HG02588 (cell line): ENCODE results near the gene UACA.

Experiments
- ATAC-seq: cut with Tn5 transposase; IDR thresholded peaks from one replicate; pipeline ENCODE4 v1.9.1; 2021; ENCODE audit warnings: mild to moderate bottlenecking, moderate library complexity; ENCODE audit not compliant: unreplicated experiment

The UACA gene

DNA sequence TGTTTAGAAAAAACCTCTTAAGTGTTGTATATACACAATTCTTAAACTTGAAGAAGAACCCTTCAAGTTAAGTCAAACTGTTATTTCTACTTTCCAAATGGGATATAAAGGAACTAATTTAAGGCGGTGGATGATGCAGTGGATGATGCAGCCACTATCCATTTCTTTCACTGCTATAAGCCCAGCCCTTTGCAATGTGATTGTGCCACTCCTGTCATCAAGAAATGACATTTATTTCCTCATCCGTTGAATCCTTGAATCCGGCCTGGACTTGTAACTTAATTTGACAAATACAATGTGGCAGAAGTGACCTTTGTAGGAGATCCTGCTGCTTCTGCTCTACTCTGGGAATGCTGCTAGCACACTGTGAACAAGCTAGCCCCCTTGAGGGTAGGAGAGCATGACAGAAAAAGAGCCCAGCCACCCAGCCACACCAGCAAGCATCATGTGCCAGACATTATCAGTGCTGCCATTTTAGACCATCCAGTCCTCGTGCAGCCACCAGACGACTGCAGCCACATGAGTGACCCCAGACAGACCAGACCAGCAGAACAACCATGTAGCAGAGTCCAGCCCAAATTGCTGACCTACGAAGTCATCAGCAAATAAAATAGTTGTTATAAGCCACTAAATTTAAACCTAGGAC is 47.4 kb downstream of the UACA start:
- no peak for ATAC-seq

DNA sequence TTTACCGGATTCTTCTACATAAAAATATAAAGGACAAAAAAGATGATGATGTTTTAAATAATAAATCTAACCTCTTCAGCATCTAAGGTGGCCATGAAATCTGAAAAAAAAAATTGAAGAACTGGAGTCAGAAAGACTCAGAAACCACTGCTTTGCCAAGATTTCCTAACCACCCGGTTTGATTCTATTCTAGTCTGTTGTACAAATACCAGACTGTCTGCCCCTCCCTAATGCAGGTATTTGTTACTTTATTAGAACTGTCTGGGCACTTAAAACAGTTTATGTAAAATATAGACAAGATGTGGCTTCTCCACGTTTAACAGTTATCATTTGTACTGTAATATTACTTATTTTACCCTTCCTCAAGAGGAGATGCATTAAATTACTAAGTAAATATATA is 48.8 kb downstream of the UACA start:
- ATAC-seq, result no peak

DNA sequence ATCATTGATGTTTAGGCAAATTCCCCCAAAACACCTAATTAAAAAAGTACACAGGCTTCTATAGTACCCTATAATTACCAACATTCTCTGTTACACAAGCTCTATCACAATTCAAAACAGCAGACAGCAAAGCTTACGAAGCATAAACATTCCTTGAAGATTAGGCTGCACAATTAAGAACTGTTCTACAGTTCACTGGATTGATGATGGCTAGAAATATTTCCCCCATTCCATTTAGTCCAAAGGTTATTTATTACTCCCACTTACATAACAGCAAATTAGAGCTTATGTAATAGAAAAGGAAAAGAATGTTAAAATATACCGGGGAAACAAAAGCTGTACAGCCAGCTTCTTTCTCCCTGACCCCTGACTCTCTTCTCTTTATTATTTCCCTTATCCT is 49.3 kb downstream of the UACA start:
- ATAC-seq, result no peak

DNA sequence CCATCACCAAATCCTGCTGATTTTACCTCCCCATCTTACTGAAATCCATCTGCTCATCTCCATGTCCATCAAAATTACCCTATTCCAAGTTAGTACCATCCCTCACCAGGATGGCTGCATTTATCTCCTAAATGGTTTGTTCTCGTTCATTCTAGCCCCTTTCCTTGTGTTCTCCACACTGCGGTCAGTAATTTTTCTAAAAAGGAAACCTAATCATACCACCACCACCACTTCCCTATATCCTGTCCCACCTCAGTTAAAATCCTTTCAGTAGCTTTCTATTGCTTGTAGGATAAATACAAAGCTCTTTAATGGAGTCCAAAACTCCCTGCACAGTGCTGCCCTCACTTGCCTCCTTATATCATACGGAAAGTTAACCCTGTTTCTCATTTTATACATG is 51.1 kb downstream of the UACA start:
- no peak for ATAC-seq

DNA sequence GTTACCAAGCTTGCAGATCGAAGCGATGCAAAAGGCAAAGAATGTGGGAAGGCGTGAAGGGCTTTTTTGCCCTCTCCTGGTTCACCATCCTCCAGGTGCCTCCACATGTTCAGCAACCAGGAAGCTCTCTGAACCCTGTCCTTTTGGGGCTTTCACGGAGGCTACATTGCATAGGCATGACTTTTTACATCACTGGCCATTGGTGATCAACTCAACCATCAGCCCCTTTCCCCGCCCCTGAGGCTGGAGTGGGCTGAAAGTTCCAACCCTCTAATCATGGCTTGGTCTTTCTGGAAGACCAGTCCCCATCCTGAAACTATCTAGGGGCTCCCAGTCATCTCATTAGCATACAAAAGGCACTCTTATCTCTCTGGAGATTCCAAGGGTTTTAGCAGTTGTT is 52.6 kb downstream of the UACA start:
- no peak for ATAC-seq

DNA sequence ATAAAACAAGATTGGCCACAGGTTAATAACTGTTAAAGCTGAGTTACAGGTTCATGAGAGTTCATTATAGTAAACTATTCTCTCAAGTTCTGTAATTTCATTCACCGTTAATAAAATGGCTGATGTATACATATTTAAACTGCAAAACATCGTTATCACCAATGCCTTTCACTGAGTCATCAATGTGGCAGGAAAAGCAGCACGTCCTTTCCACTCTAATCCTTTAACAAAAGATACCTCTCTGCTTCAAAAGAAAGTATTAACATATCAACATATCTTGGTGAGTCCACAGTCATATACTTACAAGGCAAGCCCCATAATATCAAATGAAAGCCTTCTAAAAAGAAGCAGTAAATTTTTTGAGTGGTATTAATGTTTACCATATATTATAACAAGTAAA is 54.5 kb downstream of the UACA start:
- no peak for ATAC-seq

DNA sequence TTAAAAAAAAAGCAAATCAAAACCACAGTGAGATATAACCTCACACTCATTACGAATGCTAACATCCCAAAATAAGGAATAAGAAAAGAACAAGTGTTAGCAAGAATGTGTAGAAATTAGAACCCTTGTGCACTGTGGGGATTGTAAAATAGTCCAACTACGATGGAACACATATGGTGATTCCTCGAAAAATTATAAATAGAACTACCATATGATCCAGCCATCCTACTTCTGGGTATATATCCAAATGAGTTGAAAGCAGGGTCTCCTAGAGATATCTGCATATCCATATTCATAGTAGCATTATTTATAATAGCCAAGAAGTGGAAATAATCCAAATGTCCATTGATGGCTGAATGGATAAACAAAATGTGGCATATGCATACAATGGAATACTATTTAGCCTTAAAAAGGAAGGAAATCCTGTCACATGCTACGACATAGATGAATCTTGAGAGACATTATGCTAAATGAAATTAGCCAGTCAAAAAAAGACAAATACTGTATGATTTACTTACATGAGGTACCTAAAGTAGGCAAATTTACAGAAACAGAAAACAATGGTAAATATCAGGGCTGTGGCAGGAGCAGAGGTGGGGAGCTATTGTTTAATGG is 55.6 kb downstream of the UACA start:
- no peak for ATAC-seq

DNA sequence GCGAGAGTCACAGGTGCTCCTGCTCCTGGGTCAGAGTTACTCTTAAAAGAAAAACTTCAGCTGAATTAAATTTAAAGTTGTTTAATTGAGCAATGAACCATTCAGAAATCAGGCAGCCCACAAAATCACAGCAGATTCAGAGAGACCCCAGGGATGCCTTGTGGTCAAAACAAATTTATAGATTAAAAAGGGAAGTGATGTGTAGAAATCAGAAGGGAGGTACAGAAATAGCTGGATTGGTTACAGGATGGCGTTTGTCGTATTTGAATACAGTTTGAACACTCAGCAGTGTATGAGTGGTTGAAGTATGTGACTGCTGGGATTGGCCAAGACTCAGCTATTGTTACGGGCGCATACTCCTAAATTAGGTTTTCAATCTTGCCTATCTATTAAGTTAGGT is 58.6 kb downstream of the UACA start:
- no peak for ATAC-seq

DNA sequence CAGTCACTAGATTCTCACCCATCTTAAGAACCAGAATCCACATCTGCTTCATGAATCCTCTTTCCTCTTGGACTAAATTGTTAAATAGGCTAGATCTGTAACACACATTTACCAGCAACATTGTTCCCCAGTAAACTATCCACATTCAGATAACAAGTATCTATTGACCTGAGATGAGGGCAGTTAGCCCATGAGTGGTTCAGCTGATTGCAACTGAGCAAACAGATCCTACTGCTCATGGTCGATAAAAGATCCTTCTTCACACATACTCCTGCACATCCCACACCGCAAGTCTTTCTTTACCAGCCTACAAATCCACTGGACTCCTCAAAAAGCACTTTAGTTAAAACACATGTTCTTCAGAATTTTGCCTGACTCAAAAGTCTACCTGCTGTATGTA is 59.2 kb downstream of the UACA start:
- ATAC-seq, result no peak

DNA sequence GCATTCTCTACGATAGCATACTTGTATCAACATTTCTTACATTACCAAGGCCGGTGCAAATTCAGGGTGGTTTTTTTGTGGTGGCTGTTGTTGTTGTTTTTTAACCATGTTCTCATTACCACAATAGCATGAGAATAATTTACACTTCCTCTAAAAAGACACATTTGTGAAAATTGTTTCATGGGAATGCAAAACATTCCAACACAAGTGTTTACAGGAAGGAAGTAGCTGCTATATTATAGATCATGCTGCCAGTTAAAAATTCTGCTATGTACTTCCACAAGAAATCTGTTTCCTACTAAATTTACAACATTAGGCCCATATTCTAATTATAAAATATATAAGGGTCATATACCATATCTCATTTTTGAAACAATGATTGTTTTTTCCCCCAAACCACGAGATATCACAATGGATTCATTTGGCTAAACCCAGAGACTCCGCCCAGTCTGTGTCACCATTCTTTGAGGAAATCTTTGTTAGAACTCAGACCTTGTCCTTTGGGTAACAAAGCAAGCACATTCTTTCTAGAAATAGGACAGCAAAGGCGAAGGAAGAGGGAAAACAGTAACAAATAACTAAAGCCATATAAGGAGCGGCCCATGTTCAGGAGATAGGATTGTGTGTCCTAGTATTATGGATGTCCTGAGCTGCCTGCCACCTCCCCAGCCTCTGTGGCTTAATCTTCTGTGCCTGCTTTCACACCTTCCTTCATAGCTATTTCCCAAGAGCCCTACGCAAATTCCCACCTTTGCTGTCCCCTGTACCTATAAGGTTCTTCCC is 60.1 kb downstream of the UACA start:
- no peak for ATAC-seq

DNA sequence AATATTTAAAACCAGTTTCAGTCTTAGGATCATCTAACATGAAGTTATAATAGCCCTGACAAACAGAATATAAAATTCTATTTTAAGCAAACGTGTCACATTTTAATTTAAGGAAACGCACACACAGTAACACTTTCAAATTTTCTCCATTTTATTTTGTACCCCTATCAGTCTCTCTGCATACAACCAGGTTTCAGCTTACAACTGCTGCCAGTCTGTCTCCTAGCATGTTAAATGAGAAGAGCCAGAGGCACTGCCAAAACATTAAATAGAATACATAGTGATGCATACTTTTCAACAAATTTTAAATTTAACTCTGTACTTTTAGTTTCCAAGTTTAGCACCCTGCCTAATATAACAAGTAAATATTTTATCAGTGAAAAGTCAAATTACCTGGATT is 60.8 kb downstream of the UACA start:
- no peak for ATAC-seq

DNA sequence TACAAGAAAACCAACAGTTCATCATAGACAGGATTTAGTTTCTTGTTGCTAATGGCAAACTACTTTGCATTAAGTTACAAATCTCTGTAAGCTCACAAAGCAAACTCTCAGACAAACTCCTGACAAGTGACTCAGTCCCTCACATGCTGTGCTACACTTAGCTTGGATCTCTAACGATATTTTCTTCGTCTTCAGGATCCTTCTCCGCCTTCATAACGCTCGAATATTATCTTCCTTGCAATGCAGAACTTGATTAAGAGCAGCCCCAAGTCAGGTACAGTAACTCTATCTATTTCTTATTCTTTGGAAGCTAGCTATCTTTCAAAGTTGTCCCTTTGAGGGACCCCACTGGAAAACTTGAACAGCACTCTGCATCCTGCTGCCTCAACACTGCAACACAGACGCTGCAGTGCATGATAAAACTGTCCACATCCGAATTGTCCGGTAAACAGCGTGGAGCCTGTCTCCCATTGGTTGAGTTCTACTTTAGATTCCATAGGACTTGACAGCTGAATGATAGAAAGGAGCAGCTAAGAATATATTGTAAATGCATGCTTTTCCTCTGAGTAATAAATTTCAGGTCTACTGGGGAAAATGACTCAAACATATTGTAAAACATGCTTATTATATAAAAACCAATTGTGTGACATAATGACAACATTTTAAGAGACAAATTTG is 61.3 kb downstream of the UACA start:
- no peak for ATAC-seq

DNA sequence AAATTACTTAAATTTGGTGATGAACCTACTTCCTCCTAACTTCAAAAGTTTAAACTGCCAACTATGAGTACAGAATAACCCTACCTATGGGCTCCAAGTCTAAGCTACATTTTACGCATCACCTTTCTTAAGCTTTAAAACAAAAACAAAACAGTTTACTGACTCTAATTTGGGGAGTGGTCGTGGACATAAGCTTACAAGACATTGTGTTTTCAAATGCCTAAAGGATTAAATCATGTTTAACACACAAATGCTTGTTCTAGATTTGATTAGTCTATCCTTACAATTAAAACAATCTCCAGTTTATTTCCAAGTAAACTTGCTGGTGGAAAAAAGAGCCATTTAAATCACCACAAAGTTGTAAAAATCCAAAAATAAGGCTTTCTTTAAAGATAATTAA is 62.2 kb downstream of the UACA start:
- no peak for ATAC-seq

DNA sequence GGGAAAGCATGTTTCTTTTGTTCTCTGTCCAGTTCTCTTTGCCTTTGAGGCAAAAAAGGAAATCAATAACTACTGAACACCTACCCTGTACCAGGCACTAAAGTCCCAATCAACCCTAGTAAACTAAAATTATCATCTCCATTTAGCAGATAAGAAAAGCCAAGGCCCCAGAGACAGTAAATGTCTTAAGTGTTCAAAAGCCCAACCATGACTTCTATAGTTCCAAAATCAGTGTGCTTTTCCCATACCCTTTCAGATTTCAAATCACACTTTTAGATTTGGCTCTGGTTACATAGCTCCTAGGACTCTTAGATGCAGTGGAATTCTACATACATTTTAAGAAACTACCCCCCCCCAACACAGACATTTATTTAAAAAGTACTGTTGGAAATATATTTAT is 63.5 kb downstream of the UACA start:
- ATAC-seq, result no peak

DNA sequence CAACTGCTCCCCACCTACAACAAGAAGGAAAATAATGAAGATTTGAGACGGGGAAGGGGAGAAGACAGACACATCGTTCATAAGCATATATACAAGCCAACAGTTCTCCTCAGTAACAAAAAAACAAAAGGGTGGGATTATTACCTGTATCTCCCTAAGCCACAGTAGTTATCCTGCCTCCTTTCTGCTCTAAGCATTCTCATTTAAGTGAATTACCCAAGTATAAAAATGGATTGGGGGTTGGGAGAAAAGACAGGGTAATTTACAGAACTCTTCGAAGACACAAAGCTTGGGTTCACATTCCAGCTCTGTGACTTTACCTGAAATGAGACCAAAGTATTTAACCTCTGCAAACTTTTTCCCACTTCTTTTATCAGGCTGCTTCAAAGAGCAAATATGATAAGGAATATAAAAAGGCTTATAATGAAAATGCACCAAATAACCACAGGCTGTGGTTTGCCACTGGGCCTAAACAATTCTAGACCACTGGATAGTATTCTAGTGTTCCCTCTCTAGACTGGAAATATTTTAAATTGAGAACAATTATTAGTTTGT is 64.4 kb downstream of the UACA start:
- no peak for ATAC-seq

DNA sequence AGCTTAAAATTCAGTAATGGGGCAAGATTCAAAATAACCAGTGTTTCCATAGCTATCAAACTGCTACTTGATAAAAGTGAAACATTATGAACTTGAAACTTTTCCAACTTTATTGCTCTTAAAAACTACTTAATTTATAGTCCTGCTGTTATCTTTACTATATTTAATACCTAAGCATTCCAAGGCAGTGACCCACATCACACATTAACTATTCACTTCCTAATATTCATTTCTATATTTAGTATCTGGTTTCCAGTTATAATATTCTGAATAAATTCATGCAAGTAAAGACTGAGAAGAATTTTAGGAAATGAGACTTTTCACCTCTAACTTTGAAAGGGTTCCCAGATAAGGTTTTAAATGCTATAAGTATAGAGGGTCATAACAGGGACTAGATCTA is 64.9 kb downstream of the UACA start:
- no peak for ATAC-seq

DNA sequence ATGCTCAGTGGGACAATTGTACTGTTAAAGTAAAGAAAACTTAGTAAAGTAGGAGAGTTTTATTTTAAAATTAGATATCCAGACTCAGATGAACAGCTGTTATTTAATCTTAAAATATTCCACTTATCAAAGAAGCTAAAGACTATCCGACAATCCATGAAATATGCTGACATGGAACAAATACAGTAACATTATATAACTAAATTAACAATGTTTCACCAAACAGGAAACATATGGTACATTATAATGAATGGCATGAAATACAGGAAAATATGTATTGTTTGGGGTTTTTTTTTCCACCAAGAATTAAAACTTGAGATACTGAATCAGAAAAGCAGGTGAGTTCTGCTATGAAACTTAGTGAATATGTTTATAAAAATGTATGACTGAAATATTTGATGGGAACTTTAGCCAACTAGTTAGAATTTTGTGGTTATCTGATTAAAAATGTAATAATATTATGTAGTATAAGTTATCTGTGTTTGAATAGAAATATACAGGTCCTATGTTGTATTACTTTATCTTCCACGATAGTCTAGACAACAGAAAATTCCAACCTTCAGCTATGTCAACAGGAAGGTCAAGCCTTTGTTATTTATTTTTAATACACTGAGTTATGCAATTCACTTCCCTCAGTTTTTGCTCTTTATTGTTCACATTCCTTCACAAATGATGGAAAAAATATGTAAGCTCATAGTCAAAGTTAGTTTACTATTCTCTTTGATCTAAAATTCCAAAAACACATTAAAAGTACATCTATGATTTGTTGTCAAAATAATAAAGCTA is 72.7 kb downstream of the UACA start:
- ATAC-seq, result no peak

DNA sequence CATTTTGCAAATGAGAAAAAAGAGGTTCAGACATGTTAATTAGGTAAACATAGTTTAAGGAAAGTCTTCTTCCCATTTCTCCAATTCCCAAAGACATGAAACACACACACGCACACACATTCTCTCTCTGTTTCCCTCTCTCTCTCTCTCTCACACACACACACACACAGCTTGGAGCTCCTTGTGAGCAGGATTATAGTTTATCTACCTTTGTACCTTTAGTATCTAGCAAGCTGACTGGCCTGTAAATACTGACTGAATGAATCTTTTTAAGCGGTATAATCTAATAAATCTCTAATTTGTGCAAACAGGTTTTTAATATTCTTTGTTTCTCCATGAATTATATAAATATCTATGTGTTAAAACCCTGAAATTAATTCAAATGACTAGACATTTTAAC is 73.3 kb downstream of the UACA start:
- ATAC-seq, result no peak

DNA sequence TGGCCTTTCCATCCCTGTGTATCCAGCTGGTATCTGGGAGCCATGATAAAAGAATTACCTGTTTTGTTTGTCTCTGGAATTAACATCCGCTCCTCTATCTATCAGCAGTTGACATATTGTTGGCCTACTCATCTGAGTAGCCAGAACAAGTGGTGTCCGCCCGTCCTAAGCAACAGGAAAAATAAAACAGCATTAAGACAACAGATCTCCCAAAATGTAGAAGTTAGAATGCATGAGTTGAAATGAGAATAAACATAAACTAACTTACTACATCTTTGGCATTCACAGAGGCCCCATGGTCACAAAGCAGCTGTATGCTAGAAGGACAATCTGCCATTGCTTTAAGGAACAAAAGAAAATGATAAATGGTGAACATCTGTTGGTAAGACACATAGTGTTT is 75.9 kb downstream of the UACA start:
- ATAC-seq, result no peak

DNA sequence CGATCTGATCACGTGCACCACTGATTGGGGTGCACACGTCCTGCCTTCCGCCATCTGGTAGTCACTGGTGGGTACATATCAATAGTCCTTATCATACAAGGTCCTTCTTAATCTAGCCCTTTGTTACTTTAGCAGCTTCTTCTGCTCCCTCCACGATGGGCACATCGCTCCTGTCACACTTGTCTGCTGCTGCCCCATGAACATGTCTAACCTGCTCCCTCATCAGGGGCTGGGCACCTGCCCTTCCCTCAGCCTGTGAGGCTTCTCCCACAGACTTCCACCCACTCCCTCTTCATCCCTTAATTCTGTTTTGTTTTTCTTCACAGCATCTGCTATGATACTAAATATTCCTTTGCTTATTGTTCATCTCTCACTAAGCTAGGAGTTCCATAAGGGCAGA is 82.5 kb downstream of the UACA start:
- no peak for ATAC-seq

DNA sequence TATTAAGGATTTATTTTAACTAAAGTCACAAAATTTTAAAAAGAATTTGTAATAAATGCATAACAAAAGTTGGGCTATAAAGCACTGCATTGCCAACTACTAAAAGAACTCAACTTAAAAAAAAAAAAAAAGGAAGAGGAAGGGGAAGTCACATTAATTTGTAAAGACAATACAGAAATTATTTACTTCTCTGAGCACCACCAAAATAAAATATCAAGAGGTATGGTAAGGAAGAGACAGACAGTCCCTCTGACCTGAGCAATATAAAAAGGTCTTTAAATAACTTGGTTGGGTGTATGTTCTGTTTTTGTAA is 83.5 kb downstream of the UACA start:
- ATAC-seq, result no peak
